NCI-H748 treated with DMSO at 0.1 percent for 48 hours (cell line): ENCODE measurements around the gene TLDC2.
A peak's percentile ranks its signal among the peaks of the same experiment; 100 is the strongest.
"Not testable (repeated sequence)": the region's sequence is repeated elsewhere in the genome, so short reads cannot be mapped to it uniquely, and the experiment has no call there.

Experiments used
- DNase-seq: peaks from one replicate; lab custom pipeline; 2025; lab: John Stamatoyannopoulos, UW

Gene TLDC2

DNA sequence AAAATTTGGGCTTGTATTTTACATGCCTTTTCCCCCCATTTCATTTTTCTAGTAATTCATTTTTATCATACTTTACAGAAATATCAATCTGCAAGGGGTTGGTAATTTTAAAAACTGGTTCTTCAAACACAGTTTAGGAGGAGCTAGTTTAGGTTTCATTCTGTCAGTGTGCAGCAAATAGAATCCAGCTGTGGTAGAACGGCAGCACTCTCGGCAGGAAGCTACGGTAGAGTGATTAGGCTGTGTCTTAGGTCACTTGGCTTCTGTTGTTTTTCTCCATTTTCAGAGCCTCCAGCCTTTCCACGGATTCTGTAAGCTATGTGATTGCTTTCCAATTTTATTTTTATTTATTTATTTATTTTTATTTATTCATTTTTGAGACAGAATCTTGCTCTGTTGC is 32.7 kb downstream of the TLDC2 start:
- DNase-seq, result no peak

DNA sequence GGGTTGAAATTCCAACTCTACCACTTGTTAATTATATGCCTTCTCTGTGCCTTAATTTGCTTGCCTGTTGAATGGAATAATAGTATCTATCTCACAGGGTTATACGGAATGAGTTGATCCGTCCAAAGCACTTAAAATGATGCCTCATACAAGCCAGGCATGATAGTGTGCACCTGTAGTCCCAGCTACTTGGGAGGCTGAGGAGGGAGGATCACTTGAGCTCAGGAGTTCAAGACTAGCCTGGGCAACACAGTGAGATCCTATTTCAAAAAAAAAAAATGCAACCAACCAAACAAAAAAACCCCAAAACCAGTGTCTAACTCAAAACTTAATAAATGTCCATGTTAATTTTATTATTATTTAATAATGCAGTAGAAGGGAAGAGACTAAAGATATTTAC is 40.3 kb downstream of the TLDC2 start:
- DNase-seq, result no peak

DNA sequence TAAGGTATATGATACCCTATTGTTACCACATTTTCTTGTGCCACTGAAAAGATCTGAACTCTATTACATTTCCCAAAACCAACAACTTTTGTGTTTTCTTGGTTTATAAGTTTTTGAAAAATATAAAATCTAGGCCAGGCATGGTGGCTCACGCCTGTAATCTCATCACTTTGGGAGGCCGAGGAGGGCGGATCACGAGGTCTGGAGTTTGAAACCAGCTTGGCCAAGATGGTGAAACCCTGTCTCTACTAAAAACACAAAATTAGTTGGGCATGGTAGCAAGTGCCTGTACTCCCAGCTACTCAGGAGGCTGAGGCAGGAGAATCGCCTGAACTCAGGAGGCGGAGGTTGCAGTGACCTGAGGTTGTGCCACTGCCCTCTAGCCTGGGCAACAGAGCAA is 41.3 kb downstream of the TLDC2 start:
- no peak for DNase-seq

DNA sequence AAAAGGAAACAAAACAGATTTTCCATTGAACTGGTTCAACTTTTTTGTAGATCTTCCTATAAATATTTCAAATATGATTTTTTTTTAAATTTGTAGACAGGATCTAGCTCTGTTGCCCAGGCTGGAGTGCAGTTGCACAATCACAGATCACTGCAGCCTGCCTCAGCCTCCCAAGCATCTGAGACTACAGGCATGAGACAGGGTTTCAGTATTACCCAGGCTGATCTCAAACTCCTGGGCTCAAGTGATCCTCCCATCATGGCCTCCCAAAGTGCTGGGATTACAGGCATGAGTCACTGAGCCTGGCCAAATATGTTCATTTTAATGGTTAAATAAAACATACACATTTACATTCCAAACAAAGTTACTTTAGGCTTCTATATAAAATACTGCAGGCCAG is 42.0 kb downstream of the TLDC2 start:
- DNase-seq, result no peak

DNA sequence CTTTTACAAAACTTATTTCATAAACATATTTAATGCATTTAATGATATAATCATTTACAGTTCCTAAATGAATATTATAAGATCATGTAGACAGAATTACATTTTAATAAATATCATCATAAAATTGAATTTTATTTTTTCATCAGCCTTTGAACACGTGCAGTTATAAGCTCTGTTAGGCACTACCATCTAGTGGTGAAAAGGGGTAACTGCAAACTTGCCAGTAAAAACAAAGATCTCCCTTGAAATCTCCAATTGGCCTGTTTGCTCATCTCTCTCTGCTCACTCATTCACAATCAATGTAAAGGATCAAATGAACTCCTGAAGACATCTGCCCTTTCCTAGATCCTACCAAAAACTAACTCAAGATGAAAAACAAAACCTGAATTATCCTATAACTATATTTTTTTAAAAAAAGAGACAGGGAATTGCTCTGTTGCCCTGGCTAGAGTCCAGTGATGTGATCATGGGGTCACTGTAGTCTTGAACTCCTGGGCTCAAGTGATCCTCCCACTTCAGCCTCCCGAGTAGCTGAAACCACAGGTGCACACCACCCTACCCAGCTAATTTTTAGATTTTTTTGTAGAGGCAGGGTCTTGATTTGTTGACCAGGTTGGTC is 43.9 kb downstream of the TLDC2 start:
- DNase-seq, result peak; percentile 18

DNA sequence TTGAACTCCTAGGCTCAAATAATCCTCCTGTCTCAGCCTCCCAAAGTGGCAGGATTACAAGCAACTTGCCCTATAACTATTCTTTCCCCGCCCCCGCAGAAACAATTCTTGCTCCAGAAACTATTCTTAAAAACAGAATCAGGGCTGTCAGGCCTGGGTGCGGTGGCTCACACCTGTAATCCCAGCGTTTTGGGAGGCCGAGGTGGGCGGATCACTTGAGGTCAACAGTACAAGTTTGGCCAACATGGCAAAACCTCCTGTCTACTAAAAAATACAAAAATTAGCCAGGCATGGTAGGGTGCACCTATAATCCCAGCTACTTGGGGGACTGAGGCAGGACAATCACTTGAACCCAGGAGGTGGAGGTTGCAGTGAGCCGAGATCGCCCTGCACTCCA is 44.4 kb downstream of the TLDC2 start:
- DNase-seq, result no peak

DNA sequence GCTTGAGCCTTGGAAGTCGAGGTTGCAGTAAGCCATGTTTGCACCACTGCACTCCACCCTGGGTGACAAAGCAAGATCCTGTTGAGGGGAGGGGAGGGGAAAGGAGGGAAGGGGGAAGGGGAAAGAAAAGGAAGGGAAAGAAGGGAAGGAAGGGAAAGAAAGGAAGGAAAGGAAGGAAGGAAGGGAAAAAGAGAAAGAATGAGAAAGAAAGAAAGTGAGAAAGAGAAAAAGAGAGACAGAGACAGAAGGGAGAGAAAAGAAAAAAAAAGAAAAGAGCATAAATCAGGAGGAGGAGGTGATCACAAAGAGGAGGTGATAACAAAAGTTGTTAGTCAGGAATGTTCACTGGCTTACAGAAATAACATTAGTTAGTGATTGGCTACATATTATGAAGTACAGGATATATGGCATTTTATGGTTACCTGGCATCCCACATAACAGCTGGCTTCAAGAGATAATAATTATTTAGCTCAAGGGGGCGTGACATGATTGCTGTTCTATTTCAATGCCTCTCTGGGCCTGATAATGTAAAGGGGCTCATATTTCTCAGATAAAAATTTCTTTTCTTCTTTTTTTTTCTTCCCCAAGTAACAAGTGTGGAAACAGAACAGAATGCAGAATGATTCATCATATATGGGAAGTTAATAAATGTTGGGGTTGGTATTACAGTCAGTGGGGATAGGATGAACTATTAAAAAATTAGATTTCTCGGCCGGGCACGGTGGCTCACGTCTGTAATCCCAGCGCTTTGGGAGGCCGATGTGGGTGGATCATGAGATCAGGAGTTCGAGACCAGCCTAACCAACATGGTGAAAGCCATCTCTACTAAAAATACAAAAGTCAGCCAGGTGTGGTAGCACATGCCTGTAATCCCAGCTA is 48.5 kb downstream of the TLDC2 start:
- DNase-seq, result no peak

DNA sequence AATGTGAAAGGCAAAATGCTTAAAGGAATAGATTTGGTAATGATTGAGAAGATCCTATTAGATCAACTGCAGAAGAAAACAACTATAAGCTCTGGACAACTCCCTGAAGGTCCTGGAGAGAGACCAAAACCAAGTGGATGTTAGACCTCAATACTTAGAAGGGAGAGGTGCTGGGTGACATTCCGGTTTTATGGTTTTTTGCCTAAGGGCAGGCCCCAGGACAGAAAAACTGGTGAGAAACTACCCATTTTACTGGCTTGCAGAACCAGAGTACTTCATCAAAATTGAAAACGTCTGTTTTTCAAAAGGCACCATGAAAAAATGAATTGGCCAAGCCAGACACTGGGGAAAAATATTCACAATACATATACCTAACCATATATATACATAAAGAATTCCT is 49.3 kb downstream of the TLDC2 start:
- no peak for DNase-seq

DNA sequence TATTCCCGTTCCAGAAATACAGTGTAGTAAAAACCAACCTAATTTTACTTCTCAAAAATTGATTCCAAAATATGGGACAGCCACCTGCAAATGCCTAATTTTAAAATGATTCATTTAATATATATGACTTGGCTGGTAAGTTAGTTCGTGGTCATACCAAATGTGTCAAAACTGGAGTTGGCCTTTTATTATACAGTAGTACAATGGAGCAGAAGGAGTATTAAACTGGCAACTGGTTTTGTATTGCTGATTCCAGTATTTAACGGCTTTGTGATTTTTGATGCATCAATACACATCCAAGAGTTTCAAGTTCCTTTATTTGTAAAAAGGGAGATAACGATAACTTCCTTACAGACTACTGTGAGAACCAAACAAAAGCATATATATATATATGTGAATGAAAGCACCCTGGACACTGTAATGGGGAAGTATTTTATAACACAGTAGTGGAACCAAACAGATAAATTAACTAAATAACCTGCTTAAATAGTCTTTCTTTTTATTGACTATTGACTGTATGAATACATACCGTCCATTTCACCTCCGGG is 50.8 kb downstream of the TLDC2 start:
- no peak for DNase-seq

DNA sequence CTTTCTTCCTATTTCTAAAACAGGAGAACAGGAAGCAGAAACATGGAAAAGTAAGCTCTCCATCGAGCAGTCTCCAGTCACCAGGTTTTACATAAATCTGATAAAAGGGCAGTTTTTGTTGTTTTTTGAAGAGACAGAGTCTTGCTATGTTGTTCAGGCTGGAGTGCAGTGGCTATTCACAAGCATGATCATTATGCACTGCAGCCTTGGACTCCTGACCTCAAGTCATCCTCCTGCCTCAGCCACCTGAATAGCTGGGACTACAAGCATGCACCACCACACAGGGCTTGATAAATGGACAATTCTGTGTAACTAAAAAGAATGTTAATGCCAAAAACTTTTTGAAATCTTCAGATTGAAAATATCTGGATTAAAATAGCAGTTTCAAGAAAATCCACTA is 51.8 kb downstream of the TLDC2 start:
- DNase-seq, result no peak

DNA sequence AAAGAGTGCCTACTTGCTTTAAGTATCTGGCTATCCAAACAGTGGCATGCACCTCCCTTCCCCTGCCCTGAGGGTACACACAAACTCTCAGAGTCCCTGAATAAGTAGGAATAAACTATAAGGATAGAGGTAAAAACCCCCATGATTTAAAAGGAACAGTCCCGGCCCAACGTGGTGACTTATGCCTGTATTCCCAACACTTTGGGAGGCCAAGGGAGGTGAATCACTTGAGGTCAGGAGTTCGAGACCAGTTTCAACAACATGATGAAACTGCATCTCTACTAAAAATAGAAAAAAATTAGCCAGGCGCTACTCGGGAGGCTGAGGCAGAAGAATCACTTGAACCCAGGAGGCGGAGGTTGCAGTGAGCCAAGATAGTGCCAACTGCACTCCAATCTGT is 53.4 kb downstream of the TLDC2 start:
- DNase-seq, result no peak

DNA sequence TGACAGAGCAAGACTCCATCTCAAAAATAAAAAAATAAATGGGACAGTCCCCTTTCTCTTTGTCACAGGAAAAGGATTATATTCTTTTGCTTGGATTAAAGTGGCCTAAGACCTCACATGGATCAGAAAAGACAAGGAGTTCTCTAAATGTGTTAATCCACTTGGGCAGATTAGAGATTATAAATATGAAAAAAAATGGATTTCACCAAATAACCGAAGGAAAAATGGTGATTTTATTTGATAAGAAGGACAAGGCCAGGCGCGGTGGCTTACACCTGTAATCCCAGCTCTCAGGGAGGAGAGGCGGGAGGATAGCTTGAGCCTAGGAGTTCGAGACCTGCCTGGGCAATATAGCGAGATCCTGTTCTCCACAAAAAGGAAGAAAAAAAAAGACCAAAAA is 53.8 kb downstream of the TLDC2 start:
- DNase-seq, result no peak

DNA sequence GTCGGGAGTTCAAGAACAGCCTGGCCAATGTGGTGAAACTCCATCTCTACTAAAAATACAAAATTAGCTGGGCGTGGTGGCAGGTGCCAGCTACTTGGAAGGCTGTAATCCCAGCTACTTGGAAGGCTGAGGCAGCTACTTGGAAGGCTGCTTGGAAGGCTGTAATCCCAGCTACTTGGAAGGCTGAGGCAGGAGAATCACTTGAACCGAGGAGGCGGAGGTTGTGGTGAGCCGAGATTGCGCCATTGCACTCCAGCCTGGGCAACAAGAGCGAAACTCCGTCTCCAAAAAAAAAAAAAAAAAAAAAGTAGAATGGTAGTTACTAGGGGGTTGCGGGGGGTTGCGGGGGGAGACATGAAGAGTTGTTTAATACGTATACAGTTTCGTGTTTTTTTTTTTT is 56.1 kb downstream of the TLDC2 start:
- not testable (repeated sequence) for DNase-seq

DNA sequence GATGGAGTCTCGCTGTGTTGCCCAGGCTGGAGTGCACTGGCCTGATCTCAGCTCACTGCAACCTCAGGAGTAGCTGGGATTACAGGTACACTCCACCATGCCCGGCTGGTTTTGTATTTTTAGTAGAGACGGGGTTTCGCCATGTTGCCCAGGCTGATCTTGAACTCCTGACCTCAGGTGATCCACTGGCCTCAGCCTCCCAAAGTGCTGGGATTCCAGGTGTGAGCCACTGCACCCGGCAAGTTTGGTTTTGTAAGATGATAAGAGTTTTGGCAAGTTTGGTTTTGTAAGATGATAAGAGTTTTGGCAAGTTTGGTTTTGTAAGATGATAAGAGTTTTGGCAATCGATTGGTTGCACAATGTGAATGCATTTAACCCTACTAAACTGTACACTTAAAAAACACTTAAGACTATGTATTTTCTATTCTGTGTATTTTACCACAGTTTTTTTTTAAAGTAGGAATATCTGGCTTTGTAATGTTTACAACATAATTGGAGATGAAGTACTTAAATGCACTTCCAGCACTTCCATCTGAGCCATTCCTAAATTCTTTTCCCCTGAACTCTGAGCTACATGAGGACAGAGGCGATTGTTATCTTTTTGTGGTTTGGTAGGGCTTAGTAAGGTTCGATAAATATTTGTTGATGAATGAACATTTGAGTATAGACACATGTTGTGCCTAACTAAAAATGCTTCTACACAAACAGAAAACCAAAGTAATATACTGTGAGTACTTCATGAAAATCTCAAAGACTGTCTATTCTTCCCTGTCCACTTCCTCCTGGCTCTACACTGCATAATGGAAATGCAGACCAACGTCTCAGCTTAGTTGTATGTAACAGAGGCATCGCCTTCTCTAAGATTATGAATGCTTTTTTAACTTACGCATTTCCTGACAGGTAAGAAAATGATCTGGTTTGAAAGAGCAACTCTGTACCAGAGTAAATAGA is 56.8 kb downstream of the TLDC2 start:
- DNase-seq, result no peak

DNA sequence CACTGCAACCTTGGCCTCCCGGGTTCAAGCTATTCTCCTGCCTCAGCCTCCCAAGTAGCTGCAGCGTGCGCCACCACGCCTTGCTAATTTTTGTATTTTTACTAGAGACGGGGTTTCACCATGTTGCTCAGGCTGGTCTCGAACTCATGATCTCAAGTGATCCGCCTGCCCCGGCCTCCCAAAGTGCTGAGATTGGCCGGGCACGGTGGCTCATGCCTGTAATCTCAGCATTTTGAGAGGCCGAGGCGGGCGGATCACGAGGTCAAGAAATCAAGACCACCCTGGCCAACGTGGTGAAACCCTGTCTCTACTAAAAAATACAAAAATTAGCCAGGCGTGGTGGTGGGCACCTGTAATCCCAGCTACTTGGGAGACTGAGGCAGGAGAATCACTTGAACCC is 57.6 kb downstream of the TLDC2 start:
- DNase-seq, result not testable (repeated sequence)

DNA sequence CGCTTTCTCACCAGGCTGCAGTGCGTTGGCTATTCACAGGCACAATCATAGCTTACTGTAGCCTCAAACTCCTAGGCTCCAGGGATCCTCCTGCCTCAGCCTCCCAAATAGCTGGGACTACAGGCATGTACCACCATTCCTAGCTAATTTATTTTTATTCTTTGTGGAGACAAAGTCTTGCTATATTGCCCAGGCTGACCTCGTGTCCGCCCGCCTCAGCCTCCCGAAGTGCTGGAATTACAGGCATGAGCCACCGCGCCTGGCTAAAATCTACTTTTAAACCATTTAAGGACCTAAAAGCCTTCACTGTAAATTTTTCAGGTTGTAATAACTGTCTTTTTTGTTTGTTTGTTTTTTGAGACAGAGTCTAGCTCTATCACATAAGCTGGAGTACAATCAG is 60.4 kb downstream of the TLDC2 start:
- DNase-seq, result no peak

DNA sequence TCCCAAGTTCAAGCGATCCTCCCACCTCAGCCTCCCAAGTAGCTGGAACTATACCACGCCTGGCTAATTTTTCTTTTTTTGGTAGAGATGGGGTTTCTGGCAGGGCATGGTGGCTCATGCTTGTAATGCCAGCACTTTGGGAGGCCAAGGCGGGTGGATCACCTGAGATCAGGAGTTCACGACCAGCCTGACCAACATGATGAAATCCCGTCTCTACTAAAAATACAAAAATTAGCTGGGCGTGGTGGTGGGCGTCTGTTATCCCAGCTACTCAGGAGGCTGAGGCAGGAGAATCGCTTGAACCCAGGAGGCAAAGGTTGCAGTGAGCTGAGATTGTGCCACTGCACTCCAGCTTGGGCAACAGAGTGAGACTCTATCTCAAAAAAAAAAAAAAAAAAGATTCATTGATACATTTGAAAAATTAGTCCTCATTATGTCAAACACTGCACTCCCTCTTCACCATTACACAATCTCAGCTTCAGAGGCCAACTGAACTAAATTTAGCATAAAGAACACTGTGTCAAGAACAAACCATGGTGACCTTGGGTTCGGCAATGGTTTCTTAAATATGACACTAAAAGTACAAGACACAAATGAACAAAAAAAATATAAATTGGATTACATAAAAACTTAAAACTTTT is 60.9 kb downstream of the TLDC2 start:
- DNase-seq, result not testable (repeated sequence)

DNA sequence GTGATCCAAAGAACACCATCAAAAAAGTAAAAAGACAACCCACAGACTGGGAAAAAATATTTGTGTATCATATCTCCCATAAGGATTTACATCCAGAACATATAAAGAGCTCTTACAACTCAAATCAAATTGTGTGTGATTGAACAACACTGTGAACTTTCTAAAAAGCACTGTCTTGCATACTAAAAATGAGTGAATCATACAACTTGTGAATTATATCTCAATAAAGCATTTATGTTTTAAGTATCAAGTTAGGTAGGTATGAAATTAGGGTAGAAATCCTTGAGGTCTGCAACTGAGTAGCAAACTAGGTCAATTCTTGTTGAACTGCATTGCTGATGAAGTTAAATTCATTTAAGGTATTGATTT is 61.4 kb downstream of the TLDC2 start:
- DNase-seq, result no peak

DNA sequence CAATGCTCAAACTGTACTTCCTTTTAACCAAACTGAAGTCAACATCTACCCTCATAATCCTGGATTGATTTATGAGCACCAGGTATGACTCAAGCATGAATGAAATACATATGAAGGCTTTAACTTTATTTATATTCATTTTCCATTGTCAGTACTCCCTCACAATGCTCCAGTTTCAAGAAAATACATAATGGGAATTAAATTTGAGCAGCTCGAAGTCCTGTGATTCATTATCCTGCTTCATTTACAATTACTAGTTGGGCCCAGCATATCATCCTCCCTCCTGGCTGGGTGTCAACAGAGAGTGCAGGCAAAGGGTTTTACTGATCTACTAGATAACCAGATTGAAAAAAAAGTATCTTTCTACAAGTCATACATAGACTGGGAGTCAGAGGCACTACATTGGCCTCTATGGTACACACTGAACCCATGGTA is 65.5 kb downstream of the TLDC2 start:
- DNase-seq, result no peak
